AG04450 (cell line): ENCODE results near the gene REN. TPM values are rescaled to one million over a fixed set of nuclear protein-coding genes. Genes with fewer than 3 reads are reported as not detected.

Experiments
- CTCF ChIA-PET: fragments of 300-600, 350-600 bp; formaldehyde crosslinking; extraction: SDS; loops from one replicate; lab custom pipeline; 2022; ENCODE audit warnings: antibody characterized with exemption, inconsistent platforms; lab: Charles Lee
- POLR2A ChIA-PET: fragments of 350-600 bp; formaldehyde crosslinking; extraction: SDS; loops from one replicate; lab custom pipeline; 2021; ENCODE audit warnings: antibody characterized with exemption, inconsistent platforms; lab: Yijun Ruan, JAX
- DNase-seq: peaks from one replicate; pipeline ENCODE4 v3.0.0-alpha.2; 2011; ENCODE audit warnings: low read depth, low spot score
- H3K27ac ChIP-seq: one replicate; pipeline ENCODE4 v1.5.1; 2012; ENCODE audit warnings: low read depth, low read length, control low read depth
- H3K27me3 ChIP-seq: one replicate; pipeline ENCODE4 v1.6.0; 2012; ENCODE audit warnings: low read length; ENCODE audit not compliant: control insufficient read depth, insufficient read depth
- H3K4me3 ChIP-seq: 2 replicates; pipeline ENCODE4 v1.5.1; 2011; ENCODE audit warnings: mild to moderate bottlenecking, low read depth, low read length, control low read depth
- H3K9me3 ChIP-seq: 2 replicates; pipeline ENCODE4 v1.5.1; 2012; ENCODE audit warnings: low read length; ENCODE audit not compliant: control insufficient read depth, insufficient read depth
- CTCF ChIP-seq: IDR thresholded peaks from 2 replicates; pipeline ENCODE4 v1.5.1; 2011; ENCODE audit warnings: low read depth, low read length, control low read depth, inconsistent platforms
- polyA plus RNA-seq: library from polyadenylated mRNA; depleted of rRNA; stranded (reverse); fragments of >200 nt; gene quantifications from 2 replicates; pipeline ENCODE4 v1.2.3, GENCODE V29; 2011

REN gene
- polyA plus RNA-seq, 1 experiment, result 0.72 TPM

DNA sequence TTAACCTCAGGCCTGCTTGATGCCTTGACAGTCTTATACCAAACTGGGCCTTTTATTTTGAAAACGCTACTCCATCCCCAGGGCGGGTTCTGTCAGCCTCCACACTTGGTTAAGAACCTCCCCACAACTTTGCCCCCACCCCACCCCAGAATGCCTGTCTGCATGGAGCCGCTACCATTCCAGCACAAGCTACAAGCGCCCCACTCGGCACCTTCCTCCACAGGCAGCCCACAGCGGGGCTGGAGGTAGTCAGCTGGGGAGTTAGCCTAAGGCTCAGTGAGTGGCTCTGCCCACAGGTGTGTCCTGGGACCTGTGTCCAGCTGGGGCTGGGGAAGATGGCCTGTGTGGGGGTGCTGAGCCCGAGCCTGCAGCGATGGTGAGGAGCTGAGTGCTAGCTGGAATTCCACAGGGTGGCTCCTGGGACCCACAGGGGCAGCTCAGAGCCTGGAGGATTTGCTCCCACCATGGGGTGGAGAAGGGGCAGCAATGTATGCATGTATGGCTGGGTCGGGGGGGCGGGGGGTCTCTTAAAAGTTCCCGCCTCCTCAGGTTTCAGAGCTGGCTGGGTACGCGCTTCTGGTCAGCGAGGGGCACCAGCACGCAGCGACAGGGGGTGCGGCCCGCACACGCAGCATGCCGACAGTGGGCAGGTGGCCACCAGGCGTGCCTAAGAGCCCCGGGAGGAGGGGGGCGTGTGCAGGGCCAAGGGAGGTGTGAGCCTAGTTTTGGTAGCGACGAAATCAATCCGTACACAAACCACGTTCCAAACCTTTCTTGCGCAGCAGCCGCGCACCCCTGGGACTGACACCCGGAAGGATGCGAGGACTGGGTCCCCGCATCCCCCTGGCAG is 15.2 kb downstream of the REN start:
- no peak for TF ChIP-seq CTCF
- ChIA-PET POLR2A (no interaction called here), CTCF (interaction anchor here (0.6 to 2.8 kb wide), 6 partner anchors 12 to 248 kb away, joined by 3 to 12 read pairs (median 4); no protein-coding TSS in a partner anchor)
- Histone ChIP-seq H3K27ac (no peak overlapping the region), H3K4me3 (peak overlapping the region; percentile 67), H3K27me3 (peaks cover 8% of the 10 kb centered on the region), H3K9me3 (no peaks in the 10 kb centered on the region)
- no peak for DNase-seq

GRCh38 chr1:204149635-204150565 is 16.2 kb downstream of the REN start:
- Histone ChIP-seq H3K27me3 (peaks cover 3% of the 10 kb centered on the region), H3K9me3 (no peaks in the 10 kb centered on the region), H3K4me3 (no peak overlapping the region), H3K27ac (no peak overlapping the region)
- POLR2A ChIA-PET, result no interaction called here
- TF ChIP-seq CTCF, result no peak
- DNase-seq, result no peak
- CTCF ChIA-PET, result interaction anchor here (0.9 to 1.0 kb wide), 2 partner anchors 58 to 214 kb away, joined by 3 read pairs; no protein-coding TSS in a partner anchor

- H3K27me3 ChIP-seq, result no peaks in the 10 kb centered on the region
- DNase-seq, result no peak
- no peak overlapping the region for H3K4me3 ChIP-seq
- no peaks in the 10 kb centered on the region for H3K9me3 ChIP-seq
- no peak for TF ChIP-seq CTCF
- POLR2A ChIA-PET, result no interaction called here
- no peak overlapping the region for H3K27ac ChIP-seq
- CTCF ChIA-PET, result interaction anchor here (1.0 kb wide), 1 partner anchor 58 kb away, joined by 3 read pairs; no protein-coding TSS in a partner anchor
These were observed 17.0 kb downstream of the REN start for GRCh38 chr1:204149107-204149506.

GRCh38 chr1:204147406-204148383 is 18.4 kb downstream of the REN start:
- H3K27me3 ChIP-seq, result no peaks in the 10 kb centered on the region
- CTCF ChIA-PET, result no interaction called here

More at GRCh38 chr1:204147406-204148383, 18.4 kb downstream of the REN start:
- H3K9me3 ChIP-seq, result no peaks in the 10 kb centered on the region
- POLR2A ChIA-PET, result no interaction called here
- TF ChIP-seq CTCF, result no peak
- H3K4me3 ChIP-seq, result no peak overlapping the region
- DNase-seq, result no peak
- H3K27ac ChIP-seq, result no peak overlapping the region
